SK-N-MC (cell line): Measurements from ENCODE around the gene WDR83.
A peak's percentile ranks its signal among the peaks of the same experiment; 100 is the strongest.
"Not testable (repeated sequence)": the region's sequence is repeated elsewhere in the genome, so short reads cannot be mapped to it uniquely, and the experiment has no call there.

ENCODE experiments used
- DNase-seq: peaks from one replicate; pipeline ENCODE4 v3.0.0-alpha.2; 2011; ENCODE audit warnings: low read depth, low spot score
- H3K27ac ChIP-seq: fragments of 200-600 bp; sonication (generic); 2 replicates; pipeline ENCODE4 v1.5.1; 2016; ENCODE audit warnings: mixed run types
- H3K36me3 ChIP-seq: fragments of 200-600 bp; sonication (generic); 2 replicates; pipeline ENCODE4 v1.6.1; 2017; ENCODE audit warnings: antibody characterized with exemption, low read length, mixed read lengths; ENCODE audit not compliant: insufficient read depth
- H3K4me3 ChIP-seq: fragments of 200-600 bp; sonication (generic); 2 replicates; pipeline ENCODE4 v1.5.1; 2016
- H3K9ac ChIP-seq: fragments of 200-600 bp; sonication (generic); 2 replicates; pipeline ENCODE4 v1.8.0; 2017; ENCODE audit warnings: mixed run types, mixed read lengths; ENCODE audit not compliant: insufficient read length
- H3K9me3 ChIP-seq: fragments of 200-600 bp; sonication (generic); 2 replicates; pipeline ENCODE4 v1.6.1; 2017; ENCODE audit warnings: low read depth, mild to moderate bottlenecking, antibody characterized with exemption, low read length, moderate library complexity, mixed read lengths
- EZH2 ChIP-seq: fragments of 200-600 bp; sonication (generic); IDR thresholded peaks from one replicate; pipeline ENCODE4 v1.6.1; 2017; ENCODE audit warnings: antibody characterized with exemption
- FOXP2 ChIP-seq: optimal IDR thresholded peaks from 2 replicates; pipeline ENCODE3; 2011; ENCODE audit warnings: mild to moderate bottlenecking, moderate library complexity; ENCODE audit not compliant: insufficient read depth; ENCODE audit errors: extremely low read length, control extremely low read depth
- POLR2AphosphoS5 ChIP-seq: IDR thresholded peaks from 2 replicates; pipeline ENCODE4 v1.6.1; 2012; ENCODE audit warnings: mild to moderate bottlenecking, low read depth, low read length, borderline replicate concordance

The WDR83 gene

GRCh38 chr19:12698138-12698537 is 31.5 kb downstream of the WDR83 start:
- Histone ChIP-seq H3K27ac (no peak overlapping the region), H3K9ac (no peak overlapping the region), H3K9me3 (no peaks in the 10 kb centered on the region), H3K36me3 (peaks cover 30% of the 10 kb centered on the region), H3K4me3 (no peak overlapping the region)
- no peak for TF ChIP-seq FOXP2
- TF ChIP-seq POLR2AphosphoS5, result no peak
- TF ChIP-seq EZH2, result no peak
- DNase-seq, result no peak

- Histone ChIP-seq H3K9ac (no peak overlapping the region), H3K9me3 (no peaks in the 10 kb centered on the region), H3K36me3 (peaks cover 61% of the 10 kb centered on the region), H3K4me3 (no peak overlapping the region), H3K27ac (no peak overlapping the region)
- TF ChIP-seq FOXP2, result no peak
- peak; percentile 24; the same call in 1 of the 2 replicates for TF ChIP-seq POLR2AphosphoS5
- no peak for DNase-seq
Observed at GRCh38 chr19:12701596-12702282, 35.1 kb downstream of the WDR83 start.

GRCh38 chr19:12703046-12703445 is 36.4 kb downstream of the WDR83 start:
- Histone ChIP-seq H3K27ac (no peak overlapping the region), H3K9ac (no peak overlapping the region), H3K9me3 (no peaks in the 10 kb centered on the region), H3K36me3 (peaks cover 68% of the 10 kb centered on the region), H3K4me3 (no peak overlapping the region)
- DNase-seq, result no peak
- TF ChIP-seq FOXP2 (no peak), POLR2AphosphoS5 (no peak; the same call in 1 of the 2 replicates), EZH2 (no peak)

- no peak overlapping the region for H3K4me3 ChIP-seq
- H3K9ac ChIP-seq, result no peak overlapping the region
- no peak overlapping the region for H3K27ac ChIP-seq
- DNase-seq, result no peak
- H3K36me3 ChIP-seq, result peaks cover 84% of the 10 kb centered on the region
- TF ChIP-seq EZH2 (no peak), FOXP2 (no peak), POLR2AphosphoS5 (no peak)
- H3K9me3 ChIP-seq, result no peaks in the 10 kb centered on the region
Observed at GRCh38 chr19:12705169-12705568, 38.6 kb downstream of the WDR83 start.

- Histone ChIP-seq H3K27ac (no peak overlapping the region), H3K36me3 (peaks cover 88% of the 10 kb centered on the region), H3K9ac (no peak overlapping the region), H3K4me3 (no peak overlapping the region), H3K9me3 (no peaks in the 10 kb centered on the region)
- no peak for DNase-seq
- TF ChIP-seq FOXP2 (no peak), EZH2 (no peak), POLR2AphosphoS5 (no peak)
Observed at GRCh38 chr19:12705654-12706331, 39.2 kb downstream of the WDR83 start.

- TF ChIP-seq FOXP2 (no peak), EZH2 (no peak), POLR2AphosphoS5 (no peak)
- Histone ChIP-seq H3K27ac (no peak overlapping the region), H3K36me3 (peaks cover 87% of the 10 kb centered on the region), H3K4me3 (no peak overlapping the region), H3K9me3 (no peaks in the 10 kb centered on the region), H3K9ac (no peak overlapping the region)
- DNase-seq, result no peak
Observed at GRCh38 chr19:12706332-12706718, 39.7 kb downstream of the WDR83 start.

GRCh38 chr19:12708641-12709040 is 42.0 kb downstream of the WDR83 start:
- no peak overlapping the region for H3K4me3 ChIP-seq
- H3K27ac ChIP-seq, result no peak overlapping the region
- no peak for DNase-seq
- TF ChIP-seq POLR2AphosphoS5, result no peak
- TF ChIP-seq FOXP2, result no peak
- TF ChIP-seq EZH2, result no peak
- H3K9ac ChIP-seq, result no peak overlapping the region
- peaks cover 80% of the 10 kb centered on the region for H3K36me3 ChIP-seq
- H3K9me3 ChIP-seq, result no peaks in the 10 kb centered on the region

- peaks cover 83% of the 10 kb centered on the region for H3K36me3 ChIP-seq
Observed at GRCh38 chr19:12711187-12711586, 44.6 kb downstream of the WDR83 start.

GRCh38 chr19:12712077-12712476 is 45.5 kb downstream of the WDR83 start:
- H3K9ac ChIP-seq, DNase-seq, H3K9me3 ChIP-seq, H3K27ac ChIP-seq, H3K4me3 ChIP-seq: not testable (repeated sequence)
- peaks cover 83% of the 10 kb centered on the region for H3K36me3 ChIP-seq

More at GRCh38 chr19:12711187-12711586, 44.6 kb downstream of the WDR83 start:
- no peak for DNase-seq
- H3K9ac ChIP-seq, result no peak overlapping the region
- TF ChIP-seq EZH2, result no peak
- no peak for TF ChIP-seq POLR2AphosphoS5
- TF ChIP-seq FOXP2, result no peak
- H3K27ac ChIP-seq, result no peak overlapping the region
- no peak overlapping the region for H3K4me3 ChIP-seq
- no peaks in the 10 kb centered on the region for H3K9me3 ChIP-seq

- not testable (repeated sequence) for DNase-seq, H3K9ac ChIP-seq, H3K27ac ChIP-seq, H3K9me3 ChIP-seq, H3K4me3 ChIP-seq
- H3K36me3 ChIP-seq, result peaks cover 89% of the 10 kb centered on the region
Observed at GRCh38 chr19:12713304-12713703, 46.7 kb downstream of the WDR83 start.
